Measurements from ENCODE around the gene HMG20B.

GRCh38 chr19:3535235-3535535 lies 37.6 kb upstream of the HMG20B start:
- TF ChIP-seq CREB1 (IDR thresholded peaks at IDR 0.05; ENCODE audit: low read depth): no peak
- no peak for TF ChIP-seq MAX (IDR thresholded peaks at IDR 0.05)
- TF ChIP-seq YY1 (IDR thresholded peaks at IDR 0.05; ENCODE audit: low read depth): no peak
- no peak for TF ChIP-seq RAD21 (IDR thresholded peaks at IDR 0.05; ENCODE audit: low read depth)
- no peak for TF ChIP-seq TEAD4 (IDR thresholded peaks at IDR 0.05)
- no peak for TF ChIP-seq EP300 (IDR thresholded peaks at IDR 0.05; ENCODE audit: borderline replicate concordance)
- TF ChIP-seq TAF1 (IDR thresholded peaks at IDR 0.05; ENCODE audit: low read depth): no peak
- TF ChIP-seq REST (IDR thresholded peaks at IDR 0.05; ENCODE audit: low read depth): no peak
- TF ChIP-seq USF1 (IDR thresholded peaks at IDR 0.05): no peak
- TF ChIP-seq CEBPB (IDR thresholded peaks at IDR 0.05): no peak
- TF ChIP-seq FOXM1 (IDR thresholded peaks at IDR 0.05; ENCODE audit: borderline replicate concordance, low read depth): no peak
- no peak for TF ChIP-seq TCF12 (IDR thresholded peaks at IDR 0.05; ENCODE audit: low read depth)
- no peak for TF ChIP-seq EGR1 (IDR thresholded peaks at IDR 0.05)
